Natural killer cell (primary cell): ENCODE data around the gene RNF186. TPM values are rescaled to one million over a fixed set of nuclear protein-coding genes. Genes with fewer than 3 reads are reported as not detected.

Source experiments
- ATAC-seq, 3 donors: fragments of 150-1000 bp in 2 of 3; fragments of 200-7000 bp in 1 of 3; cut with Tn5 transposase; 1 replicate in 1 of 3; 2 replicates in 2 of 3; pipeline ENCODE4 v1.10.0; 2021; ENCODE audit warnings: mild to moderate bottlenecking in 2 of 3, moderate library complexity in 2 of 3
- DNase-seq, 2 donors: peaks; one replicate each; pipeline versions ENCODE4 v3.0.0 to v3.0.0-alpha.2; 2013 to 2021; ENCODE audit warnings: mixed read lengths in 1 of 2
- H3K27ac ChIP-seq: one replicate; pipeline ENCODE4 v1.5.1; 2013; ENCODE audit warnings: mild to moderate bottlenecking, low read length
- H3K27me3 ChIP-seq: one replicate; pipeline ENCODE4 v1.6.1; 2013; ENCODE audit warnings: low read length; ENCODE audit not compliant: control insufficient read depth, insufficient read depth
- H3K36me3 ChIP-seq: one replicate; pipeline ENCODE4 v1.6.1; 2013; ENCODE audit warnings: low read length; ENCODE audit not compliant: control insufficient read depth, insufficient read depth
- H3K4me1 ChIP-seq: one replicate; pipeline ENCODE4 v1.6.1; 2013; ENCODE audit warnings: low read length; ENCODE audit not compliant: control insufficient read depth, insufficient read depth
- H3K4me3 ChIP-seq: one replicate; pipeline ENCODE4 v1.5.1; 2013; ENCODE audit warnings: low read length
- H3K9me3 ChIP-seq: one replicate; pipeline ENCODE4 v1.6.1; 2013; ENCODE audit warnings: low read length; ENCODE audit not compliant: control insufficient read depth, insufficient read depth
- H3K27ac Mint-ChIP-seq, 2 donors: one replicate each; pipeline ENCODE4 v1.8.0; 2022; ENCODE audit warnings: mild to moderate bottlenecking in 2 of 2, mixed read lengths in 2 of 2, moderate library complexity in 1 of 2
- H3K27me3 Mint-ChIP-seq, 2 donors: one replicate each; pipeline ENCODE4 v1.8.0; 2022; ENCODE audit warnings: low read depth in 2 of 2, mixed read lengths in 2 of 2
- H3K36me3 Mint-ChIP-seq: one replicate; pipeline ENCODE4 v1.8.0; 2022; ENCODE audit warnings: mixed read lengths
- H3K4me1 Mint-ChIP-seq, 2 donors: one replicate each; pipeline ENCODE4 v1.8.0; 2022; ENCODE audit warnings: mixed read lengths in 2 of 2
- H3K4me3 Mint-ChIP-seq: one replicate; pipeline ENCODE4 v1.8.0; 2022; ENCODE audit warnings: mild to moderate bottlenecking, moderate library complexity, mixed read lengths
- H3K9me3 Mint-ChIP-seq, 2 donors: one replicate each; pipeline ENCODE4 v1.8.0; 2022; ENCODE audit warnings: mixed read lengths in 2 of 2
- WGBS: methylation state at CpG from one replicate; pipeline ENCODE4 v1.1.7; 2013; ENCODE audit warnings: missing lambda C conversion rate; ENCODE audit not compliant: insufficient coverage; 5-methylcytosine and 5-hydroxymethylcytosine counted together
- intact Hi-C: fragments of 100-400 bp; cut with micrococcal nuclease; formaldehyde crosslinking; loops from one replicate; pipeline ENCODE4 v1.14.2; 2022
- total RNA-seq, 4 donors: library from RNA; stranded (reverse); fragments of 120-200 nt in 1 of 4; gene quantifications; one replicate each; pipeline versions ENCODE4 v1.2.3 to v1.2.4, GENCODE V29; 2013 to 2022
- TF ChIP-seq, protein P1 (sequence below): fragments of 200-600 bp; IDR thresholded peaks from one replicate; pipeline ENCODE4 v1.8.0; 2022; ENCODE audit warnings: antibody characterized with exemption

Gene RNF186
- total RNA-seq, 3 donors from 2014 or later (not counting 1 experiment from before 2014, with no cell fraction given), result not detected

DNA sequence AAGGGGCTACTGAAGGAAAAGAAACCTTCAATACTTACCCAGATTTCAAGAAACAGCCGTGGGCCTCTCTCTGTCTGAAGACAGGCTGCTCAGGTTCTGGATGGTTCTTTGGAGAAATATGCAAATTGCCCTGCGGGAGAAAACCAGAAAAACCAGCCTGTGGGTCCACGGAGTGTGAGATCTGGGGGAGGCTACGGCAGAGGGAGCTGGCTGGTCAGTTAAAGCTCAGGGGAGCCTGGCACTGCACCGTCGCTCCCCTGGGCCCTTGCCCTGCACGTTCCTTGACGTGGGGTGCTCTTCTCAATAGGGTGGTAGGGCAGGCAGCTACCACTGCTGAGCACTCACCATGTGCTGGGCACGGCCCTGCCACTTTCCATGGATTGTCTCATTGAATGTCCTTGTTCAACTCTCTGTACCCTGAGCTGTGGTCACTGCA, 28.1 kb downstream of the RNF186 start:
- Histone ChIP-seq H3K27ac (no peak overlapping the region), H3K4me3 (no peak overlapping the region), H3K27me3 (no peaks in the 10 kb centered on the region), H3K9me3 (no peaks in the 10 kb centered on the region), H3K4me1 (no peaks in the 10 kb centered on the region), H3K36me3 (peaks cover 25% of the 10 kb centered on the region)
- WGBS, result 91% methylated on average over 9 of the region's 9 CpGs
- Mint-ChIP-seq H3K9me3 (no peaks in the 10 kb centered on the region), H3K36me3 (peaks cover 7% of the 10 kb centered on the region), H3K27ac (no peak overlapping the region), H3K4me1 (peaks cover 0 to 13% of the 10 kb centered on the region in 2 donors), H3K27me3 (no peaks in the 10 kb centered on the region), H3K4me3 (no peak overlapping the region)
- DNase-seq (no peak), ATAC-seq (no peak)
- intact Hi-C loops, result no loop called here
- TF ChIP-seq, protein P1, sequence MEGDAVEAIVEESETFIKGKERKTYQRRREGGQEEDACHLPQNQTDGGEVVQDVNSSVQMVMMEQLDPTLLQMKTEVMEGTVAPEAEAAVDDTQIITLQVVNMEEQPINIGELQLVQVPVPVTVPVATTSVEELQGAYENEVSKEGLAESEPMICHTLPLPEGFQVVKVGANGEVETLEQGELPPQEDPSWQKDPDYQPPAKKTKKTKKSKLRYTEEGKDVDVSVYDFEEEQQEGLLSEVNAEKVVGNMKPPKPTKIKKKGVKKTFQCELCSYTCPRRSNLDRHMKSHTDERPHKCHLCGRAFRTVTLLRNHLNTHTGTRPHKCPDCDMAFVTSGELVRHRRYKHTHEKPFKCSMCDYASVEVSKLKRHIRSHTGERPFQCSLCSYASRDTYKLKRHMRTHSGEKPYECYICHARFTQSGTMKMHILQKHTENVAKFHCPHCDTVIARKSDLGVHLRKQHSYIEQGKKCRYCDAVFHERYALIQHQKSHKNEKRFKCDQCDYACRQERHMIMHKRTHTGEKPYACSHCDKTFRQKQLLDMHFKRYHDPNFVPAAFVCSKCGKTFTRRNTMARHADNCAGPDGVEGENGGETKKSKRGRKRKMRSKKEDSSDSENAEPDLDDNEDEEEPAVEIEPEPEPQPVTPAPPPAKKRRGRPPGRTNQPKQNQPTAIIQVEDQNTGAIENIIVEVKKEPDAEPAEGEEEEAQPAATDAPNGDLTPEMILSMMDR, result no peak

DNA sequence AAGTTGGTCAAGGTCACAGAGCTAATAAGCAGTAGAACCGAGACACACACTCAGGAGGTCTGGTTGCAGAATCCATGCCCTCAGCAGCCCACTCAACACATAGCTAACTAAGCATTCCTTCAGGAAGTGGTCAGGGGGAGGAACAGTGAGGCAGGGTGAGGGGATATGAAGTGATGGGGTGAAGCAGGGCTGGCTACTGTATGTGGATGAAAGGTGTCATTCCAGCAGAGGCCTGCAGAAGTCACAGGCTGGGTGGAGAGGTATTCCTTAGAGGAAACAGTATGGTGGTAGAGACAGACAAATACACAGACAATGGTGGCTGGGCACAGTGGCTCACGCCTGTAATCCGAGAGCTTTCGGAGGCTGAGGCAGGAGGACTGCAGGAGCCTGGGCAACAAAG, 29.4 kb downstream of the RNF186 start:
- intact Hi-C loops, result no loop called here
- H3K9me3 Mint-ChIP-seq, result no peaks in the 10 kb centered on the region
- no peaks in the 10 kb centered on the region for H3K4me1 ChIP-seq
- no peaks in the 10 kb centered on the region for H3K27me3 ChIP-seq
- WGBS, result 82% methylated on average over 4 of the region's 4 CpGs
- peaks cover 0 to 10% of the 10 kb centered on the region in 2 donors for H3K4me1 Mint-ChIP-seq
- H3K27me3 Mint-ChIP-seq, result no peaks in the 10 kb centered on the region
- H3K9me3 ChIP-seq, result no peaks in the 10 kb centered on the region
- H3K27ac ChIP-seq, result no peak overlapping the region
- ATAC-seq, result no peak
- no peak overlapping the region for H3K4me3 Mint-ChIP-seq
- H3K4me3 ChIP-seq, result no peak overlapping the region
- peak overlapping the region in 1 of 2 donors; percentile 33 for H3K27ac Mint-ChIP-seq
- TF ChIP-seq, protein P1, result no peak
- H3K36me3 Mint-ChIP-seq, result peaks cover 7% of the 10 kb centered on the region
- peaks cover 22% of the 10 kb centered on the region for H3K36me3 ChIP-seq
- no peak for DNase-seq

DNA sequence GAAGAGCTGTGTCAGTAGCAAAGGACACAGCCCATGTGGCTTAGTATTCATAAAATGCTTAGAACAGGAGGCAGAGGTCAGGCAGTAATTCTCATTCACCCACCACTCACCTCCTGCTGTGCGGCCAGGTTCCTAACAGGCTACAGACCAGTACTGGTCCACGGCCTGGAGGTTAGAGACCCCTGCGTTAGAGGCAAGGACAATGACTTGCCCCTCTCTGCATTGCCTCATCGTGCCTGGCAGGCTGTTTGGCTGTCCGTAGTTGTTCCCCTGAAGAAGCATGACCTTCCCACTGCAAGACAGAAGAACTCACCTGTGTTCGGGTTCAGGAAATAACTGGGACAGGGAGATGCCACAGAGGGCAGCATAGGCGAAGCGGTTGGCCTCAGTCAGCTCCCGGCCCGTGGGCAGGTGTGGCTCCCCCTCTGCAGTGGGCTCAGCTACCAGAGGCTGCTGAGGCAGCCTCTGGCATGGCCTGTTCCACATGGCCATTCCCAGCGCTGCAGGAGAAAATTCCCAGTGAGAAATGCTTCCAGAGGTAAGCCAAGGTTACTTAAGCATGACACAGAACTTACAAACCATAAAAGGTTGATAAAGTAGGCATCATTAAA, 34.7 kb downstream of the RNF186 start:
- Histone ChIP-seq H3K4me1 (no peaks in the 10 kb centered on the region), H3K9me3 (no peaks in the 10 kb centered on the region), H3K36me3 (peaks cover 27% of the 10 kb centered on the region), H3K4me3 (no peak overlapping the region), H3K27ac (no peak overlapping the region), H3K27me3 (no peaks in the 10 kb centered on the region)
- ATAC-seq (no peak), DNase-seq (no peak)
- H3K4me3 Mint-ChIP-seq, result no peak overlapping the region
- WGBS, result 93% methylated on average over 11 of the region's 11 CpGs
- no peaks in the 10 kb centered on the region for H3K9me3 Mint-ChIP-seq
- H3K4me1 Mint-ChIP-seq, result peaks cover 0 to under 1% of the 10 kb centered on the region in 2 donors
- TF ChIP-seq, protein P1, result no peak
- no peaks in the 10 kb centered on the region for H3K27me3 Mint-ChIP-seq
- intact Hi-C loops, result no loop called here
- H3K36me3 Mint-ChIP-seq, result peaks cover 2% of the 10 kb centered on the region
- H3K27ac Mint-ChIP-seq, result no peak overlapping the region

DNA sequence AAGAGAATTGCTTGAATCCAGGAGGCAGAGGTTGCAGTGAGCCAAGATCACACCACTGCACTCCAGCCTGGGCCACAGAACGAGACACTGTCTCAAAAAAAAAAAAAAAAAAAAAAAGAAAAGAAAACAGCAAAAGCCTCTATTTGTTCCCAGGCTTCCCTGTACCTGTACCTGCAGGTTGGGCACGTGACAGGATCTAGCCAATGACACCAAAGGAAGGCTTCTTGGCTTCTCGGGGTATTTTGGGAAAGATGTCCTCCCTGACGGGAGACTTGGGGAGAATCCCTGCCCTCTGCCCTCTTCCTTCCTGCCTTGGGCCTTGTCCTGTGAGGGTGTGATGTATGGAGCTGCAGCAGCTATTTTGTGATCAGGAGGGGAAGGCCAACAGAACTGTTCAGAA, 38.1 kb downstream of the RNF186 start:
- no peaks in the 10 kb centered on the region for H3K36me3 Mint-ChIP-seq
- no peak for ATAC-seq

More for the DNA sequence above, 38.1 kb downstream of the RNF186 start:
- H3K9me3 ChIP-seq, result no peaks in the 10 kb centered on the region
- no peaks in the 10 kb centered on the region for H3K27me3 Mint-ChIP-seq
- TF ChIP-seq, protein P1, result no peak
- WGBS, result 92% methylated on average over 4 of the region's 4 CpGs
- no peak overlapping the region for H3K27ac ChIP-seq
- no peaks in the 10 kb centered on the region for H3K4me1 ChIP-seq
- DNase-seq, result no peak
- intact Hi-C loops, result no loop called here
- H3K4me3 ChIP-seq, result no peak overlapping the region
- H3K4me3 Mint-ChIP-seq, result no peak overlapping the region
- peaks cover 21% of the 10 kb centered on the region for H3K36me3 ChIP-seq
- no peaks in the 10 kb centered on the region for H3K27me3 ChIP-seq
- H3K4me1 Mint-ChIP-seq, result no peaks in the 10 kb centered on the region
- no peak overlapping the region for H3K27ac Mint-ChIP-seq
- H3K9me3 Mint-ChIP-seq, result no peaks in the 10 kb centered on the region
